Measurements from ENCODE around the gene TAOK2. TPM values are rescaled to one million over a fixed set of nuclear protein-coding genes. Genes with fewer than 3 reads are reported as not detected.

Gene TAOK2
- total and polyA plus RNA-seq, 2 of the 13 experiments (the other 11 are each of a cell fraction or from before 2014, with no cell fraction given): 17.4 to 43.2 TPM

DNA sequence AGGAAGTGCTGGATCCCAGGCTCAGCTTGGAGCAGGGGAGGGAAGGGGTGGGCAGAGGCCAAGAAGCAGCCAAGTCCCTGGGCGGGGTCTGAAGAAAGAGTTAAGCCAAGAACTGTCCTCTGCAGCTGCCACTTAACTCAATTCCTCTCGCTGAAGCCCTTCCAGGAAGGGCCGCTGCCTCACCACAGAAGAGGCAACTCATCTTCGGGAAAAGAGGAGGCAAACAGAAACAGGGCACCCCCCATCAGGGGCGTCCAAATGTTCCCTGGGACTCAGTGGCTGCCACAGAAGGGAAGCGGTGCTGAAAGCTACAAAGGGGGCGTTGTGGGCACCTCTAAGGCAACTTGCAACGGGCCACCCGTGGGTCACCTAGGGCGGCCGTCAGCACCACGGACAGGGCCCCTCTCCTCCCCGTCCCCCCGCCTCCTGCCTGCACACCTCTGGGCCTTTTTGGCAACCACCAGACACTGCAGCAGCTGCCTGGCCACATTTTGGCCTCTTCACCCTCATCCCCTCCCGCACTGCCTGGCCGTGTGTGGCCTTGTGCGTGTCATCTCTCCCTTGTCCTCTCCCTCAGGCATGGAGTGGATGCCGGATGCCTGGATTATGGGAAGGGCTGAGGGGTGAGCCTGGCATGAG, 54.9 kb downstream of the TAOK2 start (continued):
- TF ChIP-seq ZNF547 (CRISPR knock-in tag; IDR thresholded peaks at IDR 0.05) (0 out of 2 replicates have a peak, but pooled peaks have one; percentile 55), ZNF564 (CRISPR knock-in tag; IDR thresholded peaks at IDR 0.05) (0 out of 2 replicates have a peak, but pooled peaks have one; percentile 39), GATA4 (IDR thresholded peaks at IDR 0.05; ENCODE audit: borderline replicate concordance, low read depth) (no peak), ZBTB7A (CRISPR knock-in tag; IDR thresholded peaks at IDR 0.05) (peak; percentile 13; the same call in 1 of the 2 replicates), ELF3 (CRISPR knock-in tag; IDR thresholded peaks at IDR 0.05) (0 out of 2 replicates have a peak, but pooled peaks have one; percentile 29), HDAC1 (CRISPR knock-in tag; IDR thresholded peaks at IDR 0.05) (no peak), EHMT2 (IDR thresholded peaks at IDR 0.05; ENCODE audit: borderline replicate concordance, low read depth, low read length) (peak; percentile 81; the same call in 1 of the 2 replicates), MXD4 (CRISPR knock-in tag; IDR thresholded peaks at IDR 0.05) (no peak), HNRNPL (IDR thresholded peaks at IDR 0.05; ENCODE audit: low read depth, low read length) (0 out of 2 replicates have a peak, but pooled peaks have one; percentile 37), ZNF432 (CRISPR knock-in tag; IDR thresholded peaks at IDR 0.05; ENCODE audit: borderline replicate concordance) (no peak), FIP1L1 (IDR thresholded peaks at IDR 0.05; ENCODE audit: borderline replicate concordance, insufficient read depth, low read depth, low read length) (no peak), GTF3A (CRISPR knock-in tag; conservative IDR thresholded peaks at IDR 0.05) (no peak)
- TF ChIP-seq, protein P1, sequence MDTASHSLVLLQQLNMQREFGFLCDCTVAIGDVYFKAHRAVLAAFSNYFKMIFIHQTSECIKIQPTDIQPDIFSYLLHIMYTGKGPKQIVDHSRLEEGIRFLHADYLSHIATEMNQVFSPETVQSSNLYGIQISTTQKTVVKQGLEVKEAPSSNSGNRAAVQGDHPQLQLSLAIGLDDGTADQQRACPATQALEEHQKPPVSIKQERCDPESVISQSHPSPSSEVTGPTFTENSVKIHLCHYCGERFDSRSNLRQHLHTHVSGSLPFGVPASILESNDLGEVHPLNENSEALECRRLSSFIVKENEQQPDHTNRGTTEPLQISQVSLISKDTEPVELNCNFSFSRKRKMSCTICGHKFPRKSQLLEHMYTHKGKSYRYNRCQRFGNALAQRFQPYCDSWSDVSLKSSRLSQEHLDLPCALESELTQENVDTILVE (CRISPR knock-in tag; IDR thresholded peaks at IDR 0.05): 0 out of 2 replicates have a peak, but pooled peaks have one; percentile 29
- TF ChIP-seq, protein P2, sequence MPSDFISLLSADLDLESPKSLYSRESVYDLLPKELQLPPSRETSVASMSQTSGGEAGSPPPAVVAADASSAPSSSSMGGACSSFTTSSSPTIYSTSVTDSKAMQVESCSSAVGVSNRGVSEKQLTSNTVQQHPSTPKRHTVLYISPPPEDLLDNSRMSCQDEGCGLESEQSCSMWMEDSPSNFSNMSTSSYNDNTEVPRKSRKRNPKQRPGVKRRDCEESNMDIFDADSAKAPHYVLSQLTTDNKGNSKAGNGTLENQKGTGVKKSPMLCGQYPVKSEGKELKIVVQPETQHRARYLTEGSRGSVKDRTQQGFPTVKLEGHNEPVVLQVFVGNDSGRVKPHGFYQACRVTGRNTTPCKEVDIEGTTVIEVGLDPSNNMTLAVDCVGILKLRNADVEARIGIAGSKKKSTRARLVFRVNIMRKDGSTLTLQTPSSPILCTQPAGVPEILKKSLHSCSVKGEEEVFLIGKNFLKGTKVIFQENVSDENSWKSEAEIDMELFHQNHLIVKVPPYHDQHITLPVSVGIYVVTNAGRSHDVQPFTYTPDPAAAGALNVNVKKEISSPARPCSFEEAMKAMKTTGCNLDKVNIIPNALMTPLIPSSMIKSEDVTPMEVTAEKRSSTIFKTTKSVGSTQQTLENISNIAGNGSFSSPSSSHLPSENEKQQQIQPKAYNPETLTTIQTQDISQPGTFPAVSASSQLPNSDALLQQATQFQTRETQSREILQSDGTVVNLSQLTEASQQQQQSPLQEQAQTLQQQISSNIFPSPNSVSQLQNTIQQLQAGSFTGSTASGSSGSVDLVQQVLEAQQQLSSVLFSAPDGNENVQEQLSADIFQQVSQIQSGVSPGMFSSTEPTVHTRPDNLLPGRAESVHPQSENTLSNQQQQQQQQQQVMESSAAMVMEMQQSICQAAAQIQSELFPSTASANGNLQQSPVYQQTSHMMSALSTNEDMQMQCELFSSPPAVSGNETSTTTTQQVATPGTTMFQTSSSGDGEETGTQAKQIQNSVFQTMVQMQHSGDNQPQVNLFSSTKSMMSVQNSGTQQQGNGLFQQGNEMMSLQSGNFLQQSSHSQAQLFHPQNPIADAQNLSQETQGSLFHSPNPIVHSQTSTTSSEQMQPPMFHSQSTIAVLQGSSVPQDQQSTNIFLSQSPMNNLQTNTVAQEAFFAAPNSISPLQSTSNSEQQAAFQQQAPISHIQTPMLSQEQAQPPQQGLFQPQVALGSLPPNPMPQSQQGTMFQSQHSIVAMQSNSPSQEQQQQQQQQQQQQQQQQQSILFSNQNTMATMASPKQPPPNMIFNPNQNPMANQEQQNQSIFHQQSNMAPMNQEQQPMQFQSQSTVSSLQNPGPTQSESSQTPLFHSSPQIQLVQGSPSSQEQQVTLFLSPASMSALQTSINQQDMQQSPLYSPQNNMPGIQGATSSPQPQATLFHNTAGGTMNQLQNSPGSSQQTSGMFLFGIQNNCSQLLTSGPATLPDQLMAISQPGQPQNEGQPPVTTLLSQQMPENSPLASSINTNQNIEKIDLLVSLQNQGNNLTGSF (CRISPR knock-in tag; IDR thresholded peaks at IDR 0.05): no peak
- TF ChIP-seq, protein P3, sequence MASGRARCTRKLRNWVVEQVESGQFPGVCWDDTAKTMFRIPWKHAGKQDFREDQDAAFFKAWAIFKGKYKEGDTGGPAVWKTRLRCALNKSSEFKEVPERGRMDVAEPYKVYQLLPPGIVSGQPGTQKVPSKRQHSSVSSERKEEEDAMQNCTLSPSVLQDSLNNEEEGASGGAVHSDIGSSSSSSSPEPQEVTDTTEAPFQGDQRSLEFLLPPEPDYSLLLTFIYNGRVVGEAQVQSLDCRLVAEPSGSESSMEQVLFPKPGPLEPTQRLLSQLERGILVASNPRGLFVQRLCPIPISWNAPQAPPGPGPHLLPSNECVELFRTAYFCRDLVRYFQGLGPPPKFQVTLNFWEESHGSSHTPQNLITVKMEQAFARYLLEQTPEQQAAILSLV (CRISPR knock-in tag; IDR thresholded peaks at IDR 0.05; ENCODE audit: borderline replicate concordance): 0 out of 2 replicates have a peak, but pooled peaks have one; percentile 50
- TF ChIP-seq, protein P4, sequence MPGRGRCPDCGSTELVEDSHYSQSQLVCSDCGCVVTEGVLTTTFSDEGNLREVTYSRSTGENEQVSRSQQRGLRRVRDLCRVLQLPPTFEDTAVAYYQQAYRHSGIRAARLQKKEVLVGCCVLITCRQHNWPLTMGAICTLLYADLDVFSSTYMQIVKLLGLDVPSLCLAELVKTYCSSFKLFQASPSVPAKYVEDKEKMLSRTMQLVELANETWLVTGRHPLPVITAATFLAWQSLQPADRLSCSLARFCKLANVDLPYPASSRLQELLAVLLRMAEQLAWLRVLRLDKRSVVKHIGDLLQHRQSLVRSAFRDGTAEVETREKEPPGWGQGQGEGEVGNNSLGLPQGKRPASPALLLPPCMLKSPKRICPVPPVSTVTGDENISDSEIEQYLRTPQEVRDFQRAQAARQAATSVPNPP (CRISPR knock-in tag; IDR thresholded peaks at IDR 0.05): no peak
- TF ChIP-seq, protein P5, sequence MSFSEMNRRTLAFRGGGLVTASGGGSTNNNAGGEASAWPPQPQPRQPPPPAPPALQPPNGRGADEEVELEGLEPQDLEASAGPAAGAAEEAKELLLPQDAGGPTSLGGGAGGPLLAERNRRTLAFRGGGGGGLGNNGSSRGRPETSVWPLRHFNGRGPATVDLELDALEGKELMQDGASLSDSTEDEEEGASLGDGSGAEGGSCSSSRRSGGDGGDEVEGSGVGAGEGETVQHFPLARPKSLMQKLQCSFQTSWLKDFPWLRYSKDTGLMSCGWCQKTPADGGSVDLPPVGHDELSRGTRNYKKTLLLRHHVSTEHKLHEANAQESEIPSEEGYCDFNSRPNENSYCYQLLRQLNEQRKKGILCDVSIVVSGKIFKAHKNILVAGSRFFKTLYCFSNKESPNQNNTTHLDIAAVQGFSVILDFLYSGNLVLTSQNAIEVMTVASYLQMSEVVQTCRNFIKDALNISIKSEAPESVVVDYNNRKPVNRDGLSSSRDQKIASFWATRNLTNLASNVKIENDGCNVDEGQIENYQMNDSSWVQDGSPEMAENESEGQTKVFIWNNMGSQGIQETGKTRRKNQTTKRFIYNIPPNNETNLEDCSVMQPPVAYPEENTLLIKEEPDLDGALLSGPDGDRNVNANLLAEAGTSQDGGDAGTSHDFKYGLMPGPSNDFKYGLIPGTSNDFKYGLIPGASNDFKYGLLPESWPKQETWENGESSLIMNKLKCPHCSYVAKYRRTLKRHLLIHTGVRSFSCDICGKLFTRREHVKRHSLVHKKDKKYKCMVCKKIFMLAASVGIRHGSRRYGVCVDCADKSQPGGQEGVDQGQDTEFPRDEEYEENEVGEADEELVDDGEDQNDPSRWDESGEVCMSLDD (CRISPR knock-in tag; IDR thresholded peaks at IDR 0.05; ENCODE audit: borderline replicate concordance): no peak

Measured in HepG2 (cell line).